NCI-H524 (cell line): Measurements from ENCODE around the gene RABGAP1L.
"Not testable (repeated sequence)": the region's sequence is repeated elsewhere in the genome, so short reads cannot be mapped to it uniquely, and the experiment has no call there.

ENCODE experiments used
- DNase-seq, 2 experiments: peaks; one replicate each; lab custom pipeline; 2025; lab: John Stamatoyannopoulos, UW

RABGAP1L gene

DNA sequence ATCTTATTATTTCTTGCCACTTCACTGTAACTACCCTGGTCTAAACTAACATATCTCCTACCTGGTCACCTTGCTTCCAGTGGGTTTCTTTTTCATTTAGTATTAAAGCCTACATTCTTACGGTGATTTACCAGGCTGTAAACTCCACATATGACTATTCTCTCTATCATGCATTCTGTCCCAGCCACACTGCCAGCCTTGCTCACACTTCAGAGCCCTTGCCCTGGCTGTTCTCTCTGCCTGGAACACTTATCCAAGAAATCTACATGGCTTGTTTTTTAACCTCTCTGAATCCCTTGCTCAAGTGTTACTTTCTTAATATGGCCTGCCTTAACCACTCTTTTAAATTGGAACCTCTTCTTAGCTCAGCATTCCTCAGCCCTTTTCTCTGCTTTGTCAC lies 501.2 kb downstream of the RABGAP1L start:
- DNase-seq = no peak

DNA sequence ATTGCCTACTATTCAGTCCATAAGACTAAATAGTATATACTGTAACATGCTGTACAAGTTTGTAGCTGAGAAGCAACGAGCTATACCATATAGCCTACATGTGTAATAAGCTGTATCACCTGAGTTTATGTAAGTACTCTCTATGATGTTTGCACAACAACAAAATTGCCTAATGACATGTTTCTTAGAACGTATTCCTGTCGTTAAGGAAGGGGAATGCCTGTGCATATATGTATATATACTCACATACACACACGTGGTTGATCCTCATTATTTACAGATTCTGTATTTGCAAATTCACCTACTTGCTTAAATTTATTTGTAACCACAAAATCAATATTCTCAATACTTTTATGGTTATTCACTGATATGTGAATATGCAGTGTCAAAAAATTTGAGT lies 504.0 kb downstream of the RABGAP1L start:
- DNase-seq = no peak

DNA sequence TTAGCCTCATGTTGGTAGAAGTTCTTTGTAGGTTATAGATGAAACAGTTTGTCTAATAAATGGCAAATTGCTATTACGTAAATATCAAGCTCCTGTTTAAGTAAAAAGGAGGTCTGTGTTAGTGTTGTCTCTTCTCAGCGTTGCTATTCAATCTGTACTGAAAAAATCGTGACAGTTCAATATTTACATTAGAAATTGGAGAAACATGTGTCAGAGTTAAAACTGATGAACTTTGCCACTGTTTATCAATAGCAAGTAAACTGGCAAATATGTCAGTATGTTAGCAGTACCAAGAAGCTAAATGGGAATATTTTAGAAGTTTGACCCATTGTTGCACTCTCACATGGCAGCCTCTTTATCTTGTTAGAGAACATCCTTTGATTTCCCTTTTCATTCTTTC lies 506.9 kb downstream of the RABGAP1L start:
- DNase-seq = no peak

DNA sequence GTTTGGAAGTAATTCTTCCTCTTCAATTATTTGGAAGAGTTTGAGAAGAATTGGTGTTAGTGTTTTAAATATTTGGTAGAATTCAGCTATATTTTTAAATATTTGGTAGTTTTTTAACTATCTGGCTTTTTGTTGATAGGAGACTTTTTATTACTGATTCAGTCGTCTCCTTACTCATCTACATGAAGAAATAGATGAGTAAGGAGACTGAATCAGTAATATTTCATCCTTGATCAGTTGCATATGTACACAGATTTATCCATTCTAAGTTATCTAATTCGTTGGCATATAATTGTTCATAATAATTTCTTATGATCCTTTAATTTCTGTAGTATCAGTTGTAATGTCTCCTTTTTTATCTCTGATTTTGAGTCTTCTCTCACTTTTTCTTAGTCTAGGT lies 512.5 kb downstream of the RABGAP1L start:
- DNase-seq = no peak

DNA sequence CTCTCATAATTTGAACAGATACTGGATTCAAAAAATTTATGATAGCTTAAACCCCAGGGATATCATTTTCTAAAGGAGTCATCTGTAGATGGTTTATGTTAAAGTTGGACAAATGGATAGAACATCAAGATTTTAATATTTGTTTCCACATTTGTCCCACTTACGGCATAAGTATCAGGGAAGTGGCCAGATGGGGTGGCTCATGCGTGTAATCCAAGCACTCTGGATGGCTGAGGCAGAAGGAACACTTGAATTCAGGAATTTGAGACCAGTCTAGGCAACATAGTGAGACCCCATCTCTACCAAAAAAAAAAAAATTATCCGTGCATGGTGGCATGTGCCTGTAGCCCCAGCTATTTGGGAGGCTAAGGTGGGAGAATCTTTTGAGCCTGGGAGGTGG lies 517.5 kb downstream of the RABGAP1L start:
- peak; percentile 35 to 83 for DNase-seq

DNA sequence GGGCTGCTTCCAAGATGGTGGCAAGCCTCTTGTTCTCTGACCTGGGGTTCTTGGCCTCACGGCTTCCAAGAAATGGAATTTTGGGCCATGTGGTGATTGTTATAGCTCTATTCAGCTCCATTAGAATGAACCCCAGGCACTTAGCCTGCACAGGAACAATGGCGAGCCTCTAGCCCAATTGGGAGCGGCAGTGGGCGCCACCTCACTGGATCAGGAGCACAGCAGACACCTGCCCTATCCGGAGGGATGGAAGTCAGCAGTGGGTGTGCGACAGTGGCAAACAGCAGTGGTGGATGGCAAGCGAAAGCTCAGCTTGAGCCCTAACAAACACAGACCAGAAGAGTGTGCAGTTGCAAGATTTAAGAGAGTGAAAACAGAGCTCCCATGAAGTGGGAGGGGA lies 519.3 kb downstream of the RABGAP1L start:
- DNase-seq = no peak

DNA sequence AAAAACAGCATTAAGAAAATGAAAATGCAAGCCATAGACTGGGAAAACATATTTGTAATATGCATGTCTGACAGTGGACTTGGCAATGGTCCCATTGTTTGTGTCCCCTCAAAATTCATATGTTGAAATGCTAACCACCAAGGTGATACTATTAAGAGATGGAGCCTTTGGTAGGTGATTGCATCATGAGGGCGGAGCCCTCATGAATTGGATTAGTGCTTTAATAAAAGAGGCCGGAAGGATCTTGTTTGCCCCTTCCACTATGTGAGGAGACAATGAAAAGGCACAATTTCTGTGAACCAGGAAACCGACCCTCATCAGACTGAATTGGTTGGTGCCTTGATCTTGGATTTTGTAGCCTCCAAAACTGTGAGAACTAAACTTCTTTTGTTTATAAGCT lies 520.8 kb downstream of the RABGAP1L start:
- DNase-seq = no peak

DNA sequence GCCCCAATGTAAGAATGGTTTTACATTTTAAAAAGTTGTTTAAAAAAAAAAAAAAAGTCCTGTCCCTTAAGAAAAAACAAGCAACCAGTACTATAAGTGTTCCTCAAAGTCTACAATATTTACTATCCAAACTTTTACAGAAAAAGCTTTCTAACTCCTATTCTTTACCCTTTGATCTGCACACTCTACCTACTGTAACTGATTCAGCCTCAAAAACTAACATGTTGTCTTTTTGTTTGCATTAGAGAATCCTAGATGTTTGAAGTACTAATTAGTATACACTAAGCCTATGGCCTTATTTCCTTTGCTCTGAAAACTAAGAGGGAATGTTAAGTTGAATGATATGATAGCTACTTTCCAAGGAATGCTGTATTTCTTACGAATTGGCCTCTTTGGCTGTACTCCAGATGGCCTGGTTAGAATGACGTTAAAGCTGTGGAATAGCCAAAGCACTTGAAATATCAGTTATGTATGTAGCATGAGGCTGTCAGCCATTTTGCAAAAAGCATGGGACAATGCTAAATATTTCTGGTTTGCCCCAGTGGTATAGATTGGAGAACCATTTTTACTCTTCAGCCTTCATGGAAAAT lies 523.2 kb downstream of the RABGAP1L start:
- DNase-seq = peak in 1 of 2 experiments; percentile 16

DNA sequence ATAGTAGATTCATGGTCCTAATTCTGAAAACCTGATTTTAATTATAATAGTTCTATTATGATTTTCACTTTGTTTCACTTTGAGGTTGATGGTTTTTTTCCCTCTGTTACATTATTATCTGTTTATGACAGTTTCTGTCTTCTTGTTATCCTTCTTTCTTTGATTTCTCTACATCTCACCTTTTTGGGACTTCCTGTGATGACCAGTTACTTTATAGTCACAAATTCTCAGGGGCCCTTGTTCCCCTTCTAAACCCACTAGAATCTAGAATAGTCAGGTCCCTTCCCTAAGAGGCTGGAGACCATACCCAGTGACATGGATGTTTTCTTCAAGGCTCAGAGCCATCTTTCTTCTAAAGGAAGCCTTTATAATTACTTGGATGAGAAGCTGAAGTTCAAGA lies 526.9 kb downstream of the RABGAP1L start:
- no peak for DNase-seq

DNA sequence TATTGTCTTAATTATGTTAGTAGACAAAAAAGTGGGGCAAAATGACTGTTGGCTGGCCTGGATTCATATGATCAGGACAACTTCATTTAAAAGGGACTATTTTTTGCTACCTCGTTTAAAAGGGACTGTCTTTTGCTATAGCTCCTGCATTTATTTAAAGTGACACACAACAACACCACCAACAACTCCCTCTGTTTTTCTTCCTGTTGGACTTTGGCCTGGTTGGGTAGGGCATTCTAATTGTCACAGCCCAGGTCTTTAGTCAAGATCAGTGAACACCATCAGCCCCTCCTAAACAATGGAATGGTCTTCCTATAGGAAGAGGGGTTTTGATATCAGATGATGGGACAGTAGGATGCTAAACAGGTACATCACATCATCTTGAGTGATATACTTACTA lies 530.2 kb downstream of the RABGAP1L start:
- DNase-seq = no peak

DNA sequence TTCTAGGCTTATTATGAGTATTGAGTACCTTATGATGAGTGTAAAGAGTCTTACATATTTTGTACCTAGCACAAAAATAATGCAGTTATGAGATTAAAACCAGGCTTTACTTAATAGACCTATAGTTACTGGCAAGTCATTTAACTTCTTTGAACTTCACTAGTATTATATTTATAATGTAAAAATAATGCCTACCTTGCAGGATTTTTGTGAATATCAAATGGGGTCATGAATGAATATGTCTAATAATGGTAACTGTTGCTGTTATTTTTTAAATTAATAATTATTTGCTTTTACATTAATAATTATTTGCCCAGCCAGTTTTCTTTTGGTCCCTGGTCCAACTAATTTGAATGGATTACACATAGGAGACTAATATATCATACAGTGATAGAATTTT lies 530.9 kb downstream of the RABGAP1L start:
- DNase-seq = no peak

DNA sequence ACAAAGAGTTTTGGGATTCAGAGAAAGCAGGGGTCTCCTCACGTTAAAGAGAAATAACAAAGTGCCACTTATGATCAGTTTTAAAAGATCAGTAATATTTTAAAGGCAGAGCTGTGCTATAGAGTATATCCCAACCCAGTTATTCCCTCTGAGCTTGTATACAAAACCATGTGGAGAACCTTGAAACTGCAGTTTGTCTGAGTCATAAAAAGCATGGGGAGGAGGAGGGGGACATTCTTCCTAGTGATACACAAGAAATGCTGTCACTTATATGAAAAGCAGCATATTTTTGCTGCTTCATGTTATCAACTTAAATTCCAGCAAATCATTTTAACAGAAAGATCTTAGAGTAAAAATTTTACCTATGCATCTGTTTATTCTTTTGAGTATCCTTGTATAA lies 533.0 kb downstream of the RABGAP1L start:
- no peak for DNase-seq

DNA sequence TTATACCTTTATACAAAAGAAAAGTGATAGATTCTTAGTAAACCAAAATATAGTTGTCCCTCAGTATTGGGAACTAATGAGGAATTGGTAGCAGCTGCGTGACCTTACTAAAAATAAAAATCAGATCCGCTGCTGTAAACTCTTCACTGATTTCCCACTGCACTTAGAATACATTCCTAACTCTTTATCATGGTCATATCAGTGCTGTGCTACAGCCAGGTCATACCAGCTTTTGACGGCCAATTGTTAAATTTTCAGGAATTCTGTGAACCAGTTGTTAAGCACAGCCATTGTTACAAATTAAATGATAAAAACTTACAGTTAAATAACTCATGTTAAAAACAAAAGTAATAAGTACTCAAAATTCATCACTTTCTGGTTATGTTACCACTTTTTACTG lies 533.8 kb downstream of the RABGAP1L start:
- no peak for DNase-seq

DNA sequence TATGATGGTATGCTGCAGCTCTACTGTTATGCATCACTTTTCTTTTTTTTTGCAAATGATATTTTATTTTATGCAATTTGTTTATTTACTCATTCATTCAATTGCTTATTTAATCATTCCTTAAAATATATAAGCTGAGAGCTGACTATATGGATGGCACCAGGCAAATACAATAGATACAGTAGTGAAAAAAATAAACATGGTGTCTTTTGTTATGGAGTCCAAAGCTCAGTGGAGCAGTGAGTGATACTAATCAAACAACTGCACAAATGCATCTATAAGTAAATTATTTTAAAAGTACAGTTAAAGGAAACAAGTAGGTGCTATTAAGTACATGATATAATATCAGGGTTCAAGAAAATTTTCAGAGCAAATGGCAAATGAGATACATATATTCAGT lies 534.2 kb downstream of the RABGAP1L start:
- DNase-seq = not testable (repeated sequence)

DNA sequence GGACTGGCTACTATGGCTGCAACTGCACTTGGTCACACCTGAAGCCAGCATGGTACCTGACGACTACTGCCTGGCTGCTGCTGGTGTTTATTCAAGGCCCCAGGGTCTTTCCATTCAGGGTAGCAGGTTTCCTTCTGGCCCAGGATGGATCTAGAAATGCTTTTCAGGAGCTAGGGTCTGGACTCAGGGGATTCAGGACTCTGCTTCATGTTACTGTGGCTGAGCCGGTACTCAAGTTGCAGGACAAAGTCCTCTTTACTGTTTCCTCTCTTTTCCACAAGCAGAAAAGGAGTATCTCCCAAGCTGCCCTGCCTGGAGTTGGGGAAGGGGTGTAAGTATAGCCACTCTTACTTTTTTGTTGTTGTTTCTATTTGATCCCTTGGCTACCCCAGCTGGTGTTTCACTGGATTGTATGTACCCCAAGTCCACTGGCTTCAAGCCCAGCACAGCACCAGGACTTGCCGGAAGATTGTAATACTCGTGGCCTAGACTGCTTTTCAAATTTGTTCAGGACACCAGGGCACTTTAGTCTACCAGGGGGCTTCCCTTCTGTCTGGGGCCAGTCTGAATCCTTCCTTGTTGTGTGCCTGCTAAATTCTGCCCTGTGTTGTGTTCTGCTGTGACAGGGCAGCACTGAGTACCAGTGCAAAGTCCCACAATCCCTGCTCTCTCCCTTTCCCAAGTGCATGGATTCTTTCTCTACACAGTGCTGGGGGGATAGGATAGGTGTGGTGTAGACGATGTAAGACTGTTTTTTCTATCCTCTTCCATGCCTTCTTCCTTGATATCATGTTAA lies 536.9 kb downstream of the RABGAP1L start:
- no peak for DNase-seq

DNA sequence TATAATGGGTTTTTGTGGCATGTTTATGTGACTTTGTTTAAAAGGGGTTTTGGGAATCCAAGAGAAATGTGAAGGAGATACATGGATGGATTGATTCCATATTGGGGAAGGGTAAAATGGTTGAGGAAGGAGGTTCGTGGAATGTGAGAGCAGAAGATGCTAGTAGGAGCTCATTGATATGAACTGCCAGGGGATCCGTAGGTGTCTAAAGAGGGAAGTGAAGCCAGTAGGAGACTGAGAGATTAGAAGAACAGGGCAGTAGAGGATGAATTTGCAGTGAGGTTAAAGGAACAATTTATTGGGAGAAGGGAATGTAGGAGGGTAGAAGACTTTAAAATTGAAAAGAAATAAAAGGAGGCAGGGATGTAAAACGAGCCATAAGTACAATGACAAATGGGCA lies 541.0 kb downstream of the RABGAP1L start:
- no peak for DNase-seq

DNA sequence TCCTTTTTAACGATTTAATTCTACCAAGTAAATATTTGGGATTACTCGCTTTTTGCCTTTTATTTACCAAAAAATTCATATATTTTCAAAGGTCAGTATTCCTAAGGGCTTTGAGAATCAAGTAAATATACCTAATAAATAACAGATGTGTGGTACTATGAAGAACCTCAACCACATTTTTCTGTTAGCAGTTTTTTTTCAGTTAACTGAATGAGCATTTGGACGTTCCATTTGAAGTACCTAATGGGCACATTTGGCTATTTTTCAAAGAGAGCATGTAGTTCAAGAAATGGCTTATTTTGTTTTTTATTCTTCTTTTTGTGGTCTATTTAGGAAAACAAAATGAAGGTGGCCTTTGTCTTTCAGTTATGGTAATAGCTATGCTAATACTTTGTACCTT lies 541.5 kb downstream of the RABGAP1L start:
- no peak for DNase-seq

DNA sequence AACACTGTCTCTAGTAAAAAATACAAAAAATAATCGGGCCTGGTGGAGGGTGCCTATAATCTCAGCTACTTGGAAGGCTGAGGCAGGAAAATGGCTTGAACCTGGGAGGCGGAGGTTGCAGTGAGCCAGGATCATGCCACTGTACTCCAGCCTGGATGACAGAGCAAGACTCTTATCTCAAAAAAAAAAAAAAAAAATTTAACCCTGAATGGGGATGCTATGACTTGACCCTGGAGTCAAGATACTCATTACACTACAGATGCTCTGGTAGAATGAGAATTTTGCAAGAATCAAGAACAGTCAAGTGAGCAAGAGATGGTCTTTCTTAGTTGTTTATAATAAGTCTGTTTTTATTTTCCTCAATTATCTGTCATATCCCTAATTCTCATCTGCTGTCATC lies 542.2 kb downstream of the RABGAP1L start:
- no peak for DNase-seq

DNA sequence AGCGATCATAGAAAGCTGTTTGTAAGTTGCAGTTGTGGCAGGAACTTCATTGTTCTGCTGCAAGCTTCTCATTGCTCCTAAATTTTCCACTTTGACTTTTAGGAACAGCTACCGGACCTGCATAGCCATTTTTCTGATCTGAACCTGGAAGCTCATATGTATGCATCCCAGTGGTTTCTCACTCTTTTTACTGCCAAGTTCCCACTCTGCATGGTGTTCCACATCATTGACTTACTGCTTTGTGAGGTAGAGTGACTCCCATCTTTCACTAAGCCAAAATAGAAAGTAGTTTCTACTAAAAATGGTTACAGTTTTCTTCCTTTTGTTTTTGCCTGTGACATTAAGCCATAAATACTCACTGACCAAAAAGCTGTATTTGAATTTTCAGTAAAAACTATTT lies 542.7 kb downstream of the RABGAP1L start:
- DNase-seq = no peak

DNA sequence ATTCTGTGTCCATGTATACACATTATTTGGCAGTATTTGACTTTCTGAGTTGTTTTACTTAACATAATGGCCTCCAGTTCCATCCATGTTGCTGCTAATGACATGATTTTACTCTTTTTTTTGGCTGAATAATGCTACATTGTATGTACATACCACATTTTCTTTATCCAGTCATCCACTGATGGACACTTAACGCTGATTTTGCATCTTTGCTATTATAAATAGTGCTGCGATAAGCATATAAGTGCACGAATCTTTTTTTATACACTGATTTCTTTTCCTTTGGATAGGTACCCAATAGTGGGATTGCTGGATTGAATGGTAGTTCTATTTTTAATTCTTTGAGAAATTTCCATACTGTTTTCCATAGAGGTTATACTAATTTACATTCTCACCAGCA lies 544.0 kb downstream of the RABGAP1L start:
- DNase-seq = no peak

DNA sequence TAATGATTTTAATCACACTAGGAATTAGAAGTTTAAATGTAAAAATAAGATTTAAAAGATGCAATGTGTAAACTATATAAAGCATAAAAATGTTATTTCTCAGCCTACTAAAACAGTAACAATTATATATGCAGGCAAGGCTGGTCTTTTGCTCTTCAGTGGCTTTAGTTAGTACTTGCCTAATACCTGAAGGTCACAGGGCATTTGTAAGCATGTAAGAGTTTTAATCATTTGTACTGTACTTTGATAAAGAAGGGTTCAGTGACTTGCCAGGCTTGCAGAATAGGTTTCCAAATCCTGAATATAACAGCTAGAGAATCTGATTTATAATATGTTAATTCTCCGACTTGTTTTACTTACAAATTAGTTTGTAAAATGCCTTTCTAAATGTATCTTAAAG lies 545.0 kb downstream of the RABGAP1L start:
- no peak for DNase-seq

DNA sequence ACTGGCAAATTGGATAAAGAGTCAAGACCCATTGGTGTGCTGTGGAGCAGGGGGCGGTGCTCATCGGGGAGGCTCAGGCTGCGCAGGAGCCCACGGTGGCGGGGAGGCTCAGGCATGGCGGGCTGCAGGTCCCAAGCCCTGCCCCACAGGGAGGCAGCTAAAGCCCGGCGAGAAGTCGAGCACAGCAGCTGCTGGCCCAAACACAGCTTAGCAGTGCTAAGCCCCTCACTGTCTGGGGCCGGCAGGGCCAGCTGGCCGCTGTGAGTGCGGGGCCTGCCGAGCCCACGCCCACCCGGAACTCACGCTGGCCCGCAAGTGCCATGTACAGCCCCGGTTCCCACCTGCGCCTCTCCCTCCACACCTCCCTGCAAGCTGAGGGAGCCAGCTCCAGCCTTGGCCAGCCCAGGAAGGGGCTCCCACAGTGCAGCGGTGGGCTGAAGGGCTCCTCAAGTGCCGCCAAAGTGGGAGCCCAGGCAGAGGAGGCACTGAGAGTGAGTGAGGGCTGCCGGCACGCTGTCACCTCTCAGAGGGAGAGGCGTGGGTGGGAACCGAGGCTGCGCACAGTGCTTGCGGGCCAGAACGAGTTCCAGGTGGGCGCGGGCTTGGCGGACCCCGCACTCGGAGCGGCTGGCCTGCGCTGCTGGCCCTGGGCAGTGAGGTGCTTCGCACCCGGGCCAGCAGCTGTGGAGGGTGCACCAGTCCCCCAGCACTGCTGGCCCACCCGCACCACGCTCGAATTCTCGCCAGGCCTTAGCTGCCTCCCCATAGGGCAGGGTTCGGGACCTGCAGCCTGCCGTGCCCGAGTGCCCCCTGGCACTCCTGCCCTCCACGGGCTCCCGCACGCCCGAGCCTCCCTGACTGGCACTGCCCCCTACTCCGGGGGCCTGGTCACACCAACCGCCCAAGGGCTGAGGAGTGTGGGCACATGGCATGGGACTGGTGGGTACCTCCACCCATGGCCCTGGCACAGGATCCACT lies 551.8 kb downstream of the RABGAP1L start:
- DNase-seq = no peak

DNA sequence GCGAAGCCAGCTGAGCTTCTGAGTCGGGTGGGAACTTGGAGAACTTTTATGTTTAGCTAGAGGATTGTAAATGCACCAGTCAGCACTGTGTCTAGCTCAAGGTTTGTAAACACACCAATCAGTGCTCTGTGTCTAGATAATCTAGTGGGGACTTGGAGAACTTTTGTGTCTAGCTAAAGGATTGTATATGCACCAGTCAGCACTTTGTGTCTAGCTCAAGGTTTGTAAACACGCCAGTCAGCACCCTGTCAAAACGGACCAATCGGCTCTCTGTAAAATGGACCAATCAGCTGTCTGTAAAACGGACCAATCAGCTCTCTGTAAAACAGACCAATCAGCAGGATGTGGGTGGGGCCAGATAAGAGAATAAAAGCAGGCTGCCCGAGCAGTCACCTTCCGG lies 552.5 kb downstream of the RABGAP1L start:
- not testable (repeated sequence) for DNase-seq
